HepG2 (cell line): ENCODE data around the gene ARL3. TPM values are rescaled to one million over a fixed set of nuclear protein-coding genes. Genes with fewer than 3 reads are reported as not detected.

Experiments used
- CEBPG ChIP-seq: IDR thresholded peaks from 2 replicates; pipeline ENCODE4 v1.6.1; 2016
- HES4 ChIP-seq: sonication (generic); formaldehyde crosslinking; IDR thresholded peaks from 2 replicates; pipeline ENCODE4 v1.9.0; 2021; ENCODE audit warnings: mild to moderate bottlenecking, missing genetic modification reagents, borderline replicate concordance
- NFIC ChIP-seq: IDR thresholded peaks from 2 replicates; pipeline ENCODE4 v1.6.1; 2012; ENCODE audit warnings: mild to moderate bottlenecking, low read length, inconsistent platforms
- polyA plus RNA-seq, 8 experiments: library from polyadenylated mRNA; depleted of rRNA in 3 of 8; stranded (reverse) in 7 of 8; unstranded in 1 of 8; fragments of >200 nt; fragmentation: Illumina TruSeq in 4 of 8; extraction: Trizol in 4 of 8; gene quantifications; 2 replicates each; pipeline versions ENCODE4 v1.2.1 to v1.2.3, GENCODE V29; 2011 to 2016; ENCODE audit warnings: low read depth in 4 of 8, missing spikeins in 1 of 8, mixed read lengths in 1 of 8; ENCODE audit not compliant: insufficient read depth in 1 of 8
- total RNA-seq, 5 experiments: library from RNA; depleted of rRNA; stranded (reverse); fragments of >200 nt; fragmentation: Illumina TruSeq; extraction: Trizol; gene quantifications; 2 replicates each; pipeline ENCODE4 v1.2.3, GENCODE V29; 2016; ENCODE audit warnings: low read depth in 1 of 5
- TF ChIP-seq, protein P1 (sequence below): sonication (generic); formaldehyde crosslinking; IDR thresholded peaks from 2 replicates; pipeline ENCODE4 v1.4.0; 2020; ENCODE audit warnings: missing genetic modification reagents

Gene ARL3
- total and polyA plus RNA-seq, 2 of the 13 experiments (the other 11 are each of a cell fraction or from before 2014, with no cell fraction given): 5.2 to 6.6 TPM

DNA sequence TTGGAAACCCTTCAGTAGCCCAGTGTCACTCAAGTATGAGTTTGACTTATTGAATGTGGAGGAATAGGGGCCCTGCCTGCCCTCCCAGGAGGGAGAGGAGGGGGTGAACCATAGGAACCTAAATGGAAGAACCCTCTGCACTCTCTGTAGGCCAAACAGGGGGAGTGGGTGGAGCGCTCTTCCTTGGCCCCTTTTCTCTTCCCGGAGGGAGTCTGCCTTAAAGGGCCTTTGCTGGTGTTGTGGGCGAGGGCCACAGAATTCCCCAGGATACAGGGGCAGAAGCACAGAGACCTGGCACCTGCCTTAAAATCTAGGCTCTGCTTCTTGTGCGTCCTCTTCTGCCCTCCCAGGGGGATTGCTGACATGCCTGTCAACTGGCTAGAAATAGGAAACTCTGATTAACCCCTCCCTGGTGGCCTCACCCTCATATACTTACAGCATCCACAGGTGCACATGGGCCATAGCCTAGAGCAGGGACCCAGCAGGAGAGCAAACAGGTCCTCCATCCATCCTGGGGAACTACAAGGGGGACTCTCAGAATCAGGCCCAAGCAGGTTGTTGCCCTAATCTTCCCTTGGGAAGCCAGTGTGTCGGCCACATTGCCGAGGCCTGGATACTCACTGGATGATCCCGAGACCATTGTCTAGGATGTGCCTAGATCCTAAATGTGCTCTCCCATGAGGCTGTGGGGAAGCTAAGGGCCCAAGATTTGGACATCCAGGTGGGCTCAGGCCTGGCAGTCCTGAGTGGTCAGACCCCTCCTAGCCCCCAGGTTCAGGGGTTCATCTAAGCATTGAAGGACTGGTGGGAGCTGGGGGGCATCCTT lies 66.5 kb downstream of the ARL3 start (continued):
- TF ChIP-seq, protein P1, sequence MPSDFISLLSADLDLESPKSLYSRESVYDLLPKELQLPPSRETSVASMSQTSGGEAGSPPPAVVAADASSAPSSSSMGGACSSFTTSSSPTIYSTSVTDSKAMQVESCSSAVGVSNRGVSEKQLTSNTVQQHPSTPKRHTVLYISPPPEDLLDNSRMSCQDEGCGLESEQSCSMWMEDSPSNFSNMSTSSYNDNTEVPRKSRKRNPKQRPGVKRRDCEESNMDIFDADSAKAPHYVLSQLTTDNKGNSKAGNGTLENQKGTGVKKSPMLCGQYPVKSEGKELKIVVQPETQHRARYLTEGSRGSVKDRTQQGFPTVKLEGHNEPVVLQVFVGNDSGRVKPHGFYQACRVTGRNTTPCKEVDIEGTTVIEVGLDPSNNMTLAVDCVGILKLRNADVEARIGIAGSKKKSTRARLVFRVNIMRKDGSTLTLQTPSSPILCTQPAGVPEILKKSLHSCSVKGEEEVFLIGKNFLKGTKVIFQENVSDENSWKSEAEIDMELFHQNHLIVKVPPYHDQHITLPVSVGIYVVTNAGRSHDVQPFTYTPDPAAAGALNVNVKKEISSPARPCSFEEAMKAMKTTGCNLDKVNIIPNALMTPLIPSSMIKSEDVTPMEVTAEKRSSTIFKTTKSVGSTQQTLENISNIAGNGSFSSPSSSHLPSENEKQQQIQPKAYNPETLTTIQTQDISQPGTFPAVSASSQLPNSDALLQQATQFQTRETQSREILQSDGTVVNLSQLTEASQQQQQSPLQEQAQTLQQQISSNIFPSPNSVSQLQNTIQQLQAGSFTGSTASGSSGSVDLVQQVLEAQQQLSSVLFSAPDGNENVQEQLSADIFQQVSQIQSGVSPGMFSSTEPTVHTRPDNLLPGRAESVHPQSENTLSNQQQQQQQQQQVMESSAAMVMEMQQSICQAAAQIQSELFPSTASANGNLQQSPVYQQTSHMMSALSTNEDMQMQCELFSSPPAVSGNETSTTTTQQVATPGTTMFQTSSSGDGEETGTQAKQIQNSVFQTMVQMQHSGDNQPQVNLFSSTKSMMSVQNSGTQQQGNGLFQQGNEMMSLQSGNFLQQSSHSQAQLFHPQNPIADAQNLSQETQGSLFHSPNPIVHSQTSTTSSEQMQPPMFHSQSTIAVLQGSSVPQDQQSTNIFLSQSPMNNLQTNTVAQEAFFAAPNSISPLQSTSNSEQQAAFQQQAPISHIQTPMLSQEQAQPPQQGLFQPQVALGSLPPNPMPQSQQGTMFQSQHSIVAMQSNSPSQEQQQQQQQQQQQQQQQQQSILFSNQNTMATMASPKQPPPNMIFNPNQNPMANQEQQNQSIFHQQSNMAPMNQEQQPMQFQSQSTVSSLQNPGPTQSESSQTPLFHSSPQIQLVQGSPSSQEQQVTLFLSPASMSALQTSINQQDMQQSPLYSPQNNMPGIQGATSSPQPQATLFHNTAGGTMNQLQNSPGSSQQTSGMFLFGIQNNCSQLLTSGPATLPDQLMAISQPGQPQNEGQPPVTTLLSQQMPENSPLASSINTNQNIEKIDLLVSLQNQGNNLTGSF (CRISPR knock-in tag): no peak
- TF ChIP-seq HES4 (CRISPR knock-in tag): no peak
- 0 out of 2 replicates have a peak, but pooled peaks have one; percentile 1 for TF ChIP-seq CEBPG (CRISPR knock-in tag)
- no peak for TF ChIP-seq NFIC
